GM23338 (cell line): ENCODE data around the gene BCL10. TPM values are rescaled to one million over a fixed set of nuclear protein-coding genes. Genes with fewer than 3 reads are reported as not detected.

Experiments used
- ATAC-seq: fragments of 200-7000 bp; cut with Tn5 transposase; 3 replicates; pipeline ENCODE4 v1.9.1; 2020
- DNase-seq: peaks from one replicate; pipeline ENCODE4 v3.0.0-alpha.2; 2015; ENCODE audit warnings: low spot score
- H2AFZ ChIP-seq: fragments of 200-600 bp; sonication (generic); 2 replicates; pipeline ENCODE4 v1.8.0; 2016; ENCODE audit warnings: antibody characterized with exemption, mild to moderate bottlenecking, moderate library complexity
- H3F3A ChIP-seq: fragments of 200-600 bp; sonication (generic); replicated peaks from 2 replicates; pipeline ENCODE4 v1.8.0; 2017; ENCODE audit warnings: antibody characterized with exemption, mixed run types, low read depth
- H3K27ac ChIP-seq: fragments of 200-600 bp; sonication (generic); 2 replicates; pipeline ENCODE4 v1.6.1; 2016; ENCODE audit warnings: low read depth
- H3K27me3 ChIP-seq: fragments of 200-600 bp; sonication (generic); 2 replicates; pipeline ENCODE4 v1.8.0; 2016; ENCODE audit warnings: mild to moderate bottlenecking, mixed run types, moderate library complexity; ENCODE audit not compliant: insufficient read depth
- H3K36me3 ChIP-seq: fragments of 200-600 bp; sonication (generic); 2 replicates; pipeline ENCODE4 v1.8.0; 2016; ENCODE audit warnings: mild to moderate bottlenecking; ENCODE audit not compliant: insufficient read depth
- H3K4me1 ChIP-seq: fragments of 200-600 bp; sonication (generic); 2 replicates; pipeline ENCODE4 v1.8.0; 2016; ENCODE audit warnings: mild to moderate bottlenecking, moderate library complexity; ENCODE audit not compliant: insufficient read depth
- H3K4me2 ChIP-seq: fragments of 200-600 bp; sonication (generic); 2 replicates; pipeline ENCODE4 v1.7.1; 2017; ENCODE audit warnings: mixed run types
- H3K4me3 ChIP-seq: fragments of 200-600 bp; sonication (generic); 2 replicates; pipeline ENCODE4 v1.6.1; 2016; ENCODE audit warnings: mixed run types
- H3K79me2 ChIP-seq: fragments of 200-600 bp; sonication (generic); replicated peaks from 2 replicates; pipeline ENCODE4 v1.8.0; 2017; ENCODE audit warnings: mild to moderate bottlenecking; ENCODE audit not compliant: insufficient read depth
- H3K9me2 ChIP-seq: fragments of 200-600 bp; sonication (generic); 2 replicates; pipeline ENCODE4 v1.8.0; 2017; ENCODE audit not compliant: insufficient read depth
- H4K20me1 ChIP-seq: fragments of 200-600 bp; sonication (generic); replicated peaks from 2 replicates; pipeline ENCODE4 v1.8.0; 2017; ENCODE audit warnings: mild to moderate bottlenecking; ENCODE audit not compliant: insufficient read depth
- H3K27ac Mint-ChIP-seq: 2 replicates; pipeline ENCODE4 v1.8.0; 2020; ENCODE audit warnings: inconsistent platforms, mild to moderate bottlenecking, moderate library complexity, mixed read lengths
- H3K27me3 Mint-ChIP-seq: 3 replicates; pipeline ENCODE4 v1.8.0; 2022; ENCODE audit warnings: low read depth, mild to moderate bottlenecking, moderate library complexity, mixed read lengths, inconsistent platforms; ENCODE audit not compliant: insufficient read depth, poor library complexity
- H3K36me3 Mint-ChIP-seq: 3 replicates; pipeline ENCODE4 v1.8.0; 2021; ENCODE audit warnings: low read depth, mild to moderate bottlenecking, inconsistent platforms, moderate library complexity, mixed read lengths
- H3K4me1 Mint-ChIP-seq: 3 replicates; pipeline ENCODE4 v1.8.0; 2020; ENCODE audit warnings: mild to moderate bottlenecking, inconsistent platforms, mixed read lengths
- H3K4me3 Mint-ChIP-seq: 3 replicates; pipeline ENCODE4 v1.8.0; 2021; ENCODE audit warnings: moderate library complexity, mild to moderate bottlenecking, inconsistent platforms, mixed read lengths
- H3K9me3 Mint-ChIP-seq: 3 replicates; pipeline ENCODE4 v1.8.0; 2020; ENCODE audit warnings: moderate library complexity, mild to moderate bottlenecking, inconsistent platforms, mixed read lengths
- CREB1 ChIP-seq: fragments of 250-450 bp; sonication (Bioruptor Pico); IDR thresholded peaks from 2 replicates; pipeline ENCODE4 v1.5.0; 2020; ENCODE audit warnings: low read depth, mild to moderate bottlenecking, moderate library complexity
- CTCF ChIP-seq, 2 experiments: fragments of 200-600 bp in 1 of 2; sonication (generic) in 1 of 2; conservative IDR thresholded peaks; 2 replicates each; pipeline versions ENCODE4 v1.5.1 to v1.6.1; 2016 to 2017; ENCODE audit warnings: antibody characterized with exemption in 2 of 2, low read depth in 2 of 2, mild to moderate bottlenecking in 2 of 2, moderate library complexity in 1 of 2
- ETS1 ChIP-seq: IDR thresholded peaks from 2 replicates; pipeline ENCODE4 v1.6.1; 2016; ENCODE audit warnings: antibody characterized with exemption
- EZH2 ChIP-seq: fragments of 200-600 bp; sonication (generic); IDR thresholded peaks from one replicate; pipeline ENCODE4 v1.8.0; 2017; ENCODE audit warnings: antibody characterized with exemption, mild to moderate bottlenecking, low read depth; ENCODE audit not compliant: unreplicated experiment
- EZH2phosphoT487 ChIP-seq: fragments of 200-600 bp; sonication (generic); IDR thresholded peaks from one replicate; pipeline ENCODE4 v1.8.1; 2018; ENCODE audit warnings: antibody characterized with exemption; ENCODE audit not compliant: unreplicated experiment
- JUNB ChIP-seq: IDR thresholded peaks from one replicate; pipeline ENCODE4 v1.6.1; 2016; ENCODE audit warnings: antibody characterized with exemption; ENCODE audit not compliant: unreplicated experiment
- NANOG ChIP-seq: IDR thresholded peaks from 2 replicates; pipeline ENCODE4 v1.6.1; 2016; ENCODE audit warnings: antibody characterized with exemption, borderline replicate concordance
- POLR2AphosphoS5 ChIP-seq: IDR thresholded peaks from 2 replicates; pipeline ENCODE4 v1.6.1; 2016; ENCODE audit warnings: antibody characterized with exemption, low read depth
- REST ChIP-seq: IDR thresholded peaks from one replicate; pipeline ENCODE4 v1.6.1; 2018; ENCODE audit warnings: antibody characterized with exemption; ENCODE audit not compliant: unreplicated experiment
- STAT1 ChIP-seq: IDR thresholded peaks from one replicate; pipeline ENCODE4 v1.6.1; 2016; ENCODE audit warnings: antibody characterized with exemption; ENCODE audit not compliant: unreplicated experiment
- ZNF114 ChIP-seq: fragments of 250-450 bp; sonication (Bioruptor Pico); IDR thresholded peaks from 2 replicates; pipeline ENCODE4 v1.5.0; 2020; ENCODE audit warnings: mild to moderate bottlenecking, moderate library complexity
- ZNF331 ChIP-seq: fragments of 250-450 bp; sonication (Bioruptor Pico); IDR thresholded peaks from 2 replicates; pipeline ENCODE4 v1.5.0; 2020; ENCODE audit warnings: low read depth, mild to moderate bottlenecking, moderate library complexity
- polyA plus RNA-seq: library from polyadenylated mRNA; unstranded; fragments of >200 nt; fragmentation: Nextera tagmentation; extraction: Ambion mirVana; gene quantifications from 2 replicates; pipeline ENCODE4 v1.2.1, GENCODE V29; 2016
- total RNA-seq: library from RNA; depleted of rRNA; stranded (reverse); fragments of >200 nt; shearing (Covaris generic); gene quantifications from 2 replicates; pipeline ENCODE4 v1.2.3, GENCODE V29; 2014
- TF ChIP-seq, protein P1 (sequence below): fragments of 250-450 bp; sonication (Bioruptor Pico); IDR thresholded peaks from 2 replicates; pipeline ENCODE4 v1.5.0; 2020; ENCODE audit warnings: mild to moderate bottlenecking, moderate library complexity

Gene BCL10
- total and polyA plus RNA-seq, 2 experiments from 2014 or later: 23.1 to 33.7 TPM

GRCh38 chr1:85267313-85267712 is 9.1 kb downstream of the BCL10 start:
- Histone ChIP-seq H4K20me1 (peaks cover 6% of the 10 kb centered on the region; the same call in 1 of the 2 replicates), H3K4me1 (no peaks in the 10 kb centered on the region), H2AFZ (no peak overlapping the region), H3K4me2 (no peak overlapping the region), H3K36me3 (peaks cover 45% of the 10 kb centered on the region), H3K4me3 (no peak overlapping the region), H3K27ac (no peak overlapping the region), H3K9me2 (peaks cover 3% of the 10 kb centered on the region), H3K27me3 (no peaks in the 10 kb centered on the region), H3K79me2 (peaks cover 19% of the 10 kb centered on the region), H3F3A (no peaks in the 10 kb centered on the region; the same call in 1 of the 2 replicates)
- Mint-ChIP-seq H3K36me3 (peaks cover 52% of the 10 kb centered on the region), H3K27ac (no peak overlapping the region), H3K9me3 (peaks cover 7% of the 10 kb centered on the region), H3K4me1 (no peaks in the 10 kb centered on the region), H3K27me3 (no peaks in the 10 kb centered on the region), H3K4me3 (no peak overlapping the region)
- no peak for TF ChIP-seq CREB1 (CRISPR knock-in tag)
- TF ChIP-seq STAT1: no peak
- TF ChIP-seq EZH2phosphoT487: no peak
- no peak for TF ChIP-seq CTCF (conservative IDR thresholded peaks at IDR 0.05; ENCODE audit: low read depth in 2 of 2)
- TF ChIP-seq, protein P1, sequence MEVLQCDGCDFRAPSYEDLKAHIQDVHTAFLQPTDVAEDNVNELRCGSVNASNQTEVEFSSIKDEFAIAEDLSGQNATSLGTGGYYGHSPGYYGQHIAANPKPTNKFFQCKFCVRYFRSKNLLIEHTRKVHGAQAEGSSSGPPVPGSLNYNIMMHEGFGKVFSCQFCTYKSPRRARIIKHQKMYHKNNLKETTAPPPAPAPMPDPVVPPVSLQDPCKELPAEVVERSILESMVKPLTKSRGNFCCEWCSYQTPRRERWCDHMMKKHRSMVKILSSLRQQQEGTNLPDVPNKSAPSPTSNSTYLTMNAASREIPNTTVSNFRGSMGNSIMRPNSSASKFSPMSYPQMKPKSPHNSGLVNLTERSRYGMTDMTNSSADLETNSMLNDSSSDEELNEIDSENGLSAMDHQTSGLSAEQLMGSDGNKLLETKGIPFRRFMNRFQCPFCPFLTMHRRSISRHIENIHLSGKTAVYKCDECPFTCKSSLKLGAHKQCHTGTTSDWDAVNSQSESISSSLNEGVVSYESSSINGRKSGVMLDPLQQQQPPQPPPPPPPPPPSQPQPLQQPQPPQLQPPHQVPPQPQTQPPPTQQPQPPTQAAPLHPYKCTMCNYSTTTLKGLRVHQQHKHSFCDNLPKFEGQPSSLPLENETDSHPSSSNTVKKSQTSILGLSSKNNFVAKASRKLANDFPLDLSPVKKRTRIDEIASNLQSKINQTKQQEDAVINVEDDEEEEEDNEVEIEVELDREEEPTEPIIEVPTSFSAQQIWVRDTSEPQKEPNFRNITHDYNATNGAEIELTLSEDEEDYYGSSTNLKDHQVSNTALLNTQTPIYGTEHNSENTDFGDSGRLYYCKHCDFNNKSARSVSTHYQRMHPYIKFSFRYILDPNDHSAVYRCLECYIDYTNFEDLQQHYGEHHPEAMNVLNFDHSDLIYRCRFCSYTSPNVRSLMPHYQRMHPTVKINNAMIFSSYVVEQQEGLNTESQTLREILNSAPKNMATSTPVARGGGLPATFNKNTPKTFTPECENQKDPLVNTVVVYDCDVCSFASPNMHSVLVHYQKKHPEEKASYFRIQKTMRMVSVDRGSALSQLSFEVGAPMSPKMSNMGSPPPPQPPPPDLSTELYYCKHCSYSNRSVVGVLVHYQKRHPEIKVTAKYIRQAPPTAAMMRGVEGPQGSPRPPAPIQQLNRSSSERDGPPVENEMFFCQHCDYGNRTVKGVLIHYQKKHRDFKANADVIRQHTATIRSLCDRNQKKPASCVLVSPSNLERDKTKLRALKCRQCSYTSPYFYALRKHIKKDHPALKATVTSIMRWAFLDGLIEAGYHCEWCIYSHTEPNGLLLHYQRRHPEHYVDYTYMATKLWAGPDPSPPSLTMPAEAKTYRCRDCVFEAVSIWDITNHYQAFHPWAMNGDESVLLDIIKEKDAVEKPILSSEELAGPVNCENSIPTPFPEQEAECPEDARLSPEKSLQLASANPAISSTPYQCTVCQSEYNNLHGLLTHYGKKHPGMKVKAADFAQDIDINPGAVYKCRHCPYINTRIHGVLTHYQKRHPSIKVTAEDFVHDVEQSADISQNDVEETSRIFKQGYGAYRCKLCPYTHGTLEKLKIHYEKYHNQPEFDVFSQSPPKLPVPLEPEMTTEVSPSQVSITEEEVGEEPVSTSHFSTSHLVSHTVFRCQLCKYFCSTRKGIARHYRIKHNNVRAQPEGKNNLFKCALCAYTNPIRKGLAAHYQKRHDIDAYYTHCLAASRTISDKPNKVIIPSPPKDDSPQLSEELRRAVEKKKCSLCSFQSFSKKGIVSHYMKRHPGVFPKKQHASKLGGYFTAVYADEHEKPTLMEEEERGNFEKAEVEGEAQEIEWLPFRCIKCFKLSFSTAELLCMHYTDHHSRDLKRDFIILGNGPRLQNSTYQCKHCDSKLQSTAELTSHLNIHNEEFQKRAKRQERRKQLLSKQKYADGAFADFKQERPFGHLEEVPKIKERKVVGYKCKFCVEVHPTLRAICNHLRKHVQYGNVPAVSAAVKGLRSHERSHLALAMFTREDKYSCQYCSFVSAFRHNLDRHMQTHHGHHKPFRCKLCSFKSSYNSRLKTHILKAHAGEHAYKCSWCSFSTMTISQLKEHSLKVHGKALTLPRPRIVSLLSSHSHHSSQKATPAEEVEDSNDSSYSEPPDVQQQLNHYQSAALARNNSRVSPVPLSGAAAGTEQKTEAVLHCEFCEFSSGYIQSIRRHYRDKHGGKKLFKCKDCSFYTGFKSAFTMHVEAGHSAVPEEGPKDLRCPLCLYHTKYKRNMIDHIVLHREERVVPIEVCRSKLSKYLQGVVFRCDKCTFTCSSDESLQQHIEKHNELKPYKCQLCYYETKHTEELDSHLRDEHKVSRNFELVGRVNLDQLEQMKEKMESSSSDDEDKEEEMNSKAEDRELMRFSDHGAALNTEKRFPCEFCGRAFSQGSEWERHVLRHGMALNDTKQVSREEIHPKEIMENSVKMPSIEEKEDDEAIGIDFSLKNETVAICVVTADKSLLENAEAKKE (CRISPR knock-in tag): no peak
- TF ChIP-seq REST: no peak
- no peak for TF ChIP-seq ETS1
- no peak for TF ChIP-seq POLR2AphosphoS5
- no peak for TF ChIP-seq ZNF331 (CRISPR knock-in tag)
- TF ChIP-seq JUNB: no peak
- no peak for TF ChIP-seq ZNF114 (CRISPR knock-in tag)
- TF ChIP-seq EZH2: no peak
- TF ChIP-seq NANOG: no peak
- ATAC-seq (no peak), DNase-seq (no peak)
